GM18511 (cell line): ENCODE results near the gene TRABD2A.

Source experiments
- ATAC-seq: cut with Tn5 transposase; IDR thresholded peaks from one replicate; pipeline ENCODE4 v1.9.1; 2021; ENCODE audit warnings: mild to moderate bottlenecking, moderate library complexity; ENCODE audit not compliant: unreplicated experiment

Gene TRABD2A

DNA sequence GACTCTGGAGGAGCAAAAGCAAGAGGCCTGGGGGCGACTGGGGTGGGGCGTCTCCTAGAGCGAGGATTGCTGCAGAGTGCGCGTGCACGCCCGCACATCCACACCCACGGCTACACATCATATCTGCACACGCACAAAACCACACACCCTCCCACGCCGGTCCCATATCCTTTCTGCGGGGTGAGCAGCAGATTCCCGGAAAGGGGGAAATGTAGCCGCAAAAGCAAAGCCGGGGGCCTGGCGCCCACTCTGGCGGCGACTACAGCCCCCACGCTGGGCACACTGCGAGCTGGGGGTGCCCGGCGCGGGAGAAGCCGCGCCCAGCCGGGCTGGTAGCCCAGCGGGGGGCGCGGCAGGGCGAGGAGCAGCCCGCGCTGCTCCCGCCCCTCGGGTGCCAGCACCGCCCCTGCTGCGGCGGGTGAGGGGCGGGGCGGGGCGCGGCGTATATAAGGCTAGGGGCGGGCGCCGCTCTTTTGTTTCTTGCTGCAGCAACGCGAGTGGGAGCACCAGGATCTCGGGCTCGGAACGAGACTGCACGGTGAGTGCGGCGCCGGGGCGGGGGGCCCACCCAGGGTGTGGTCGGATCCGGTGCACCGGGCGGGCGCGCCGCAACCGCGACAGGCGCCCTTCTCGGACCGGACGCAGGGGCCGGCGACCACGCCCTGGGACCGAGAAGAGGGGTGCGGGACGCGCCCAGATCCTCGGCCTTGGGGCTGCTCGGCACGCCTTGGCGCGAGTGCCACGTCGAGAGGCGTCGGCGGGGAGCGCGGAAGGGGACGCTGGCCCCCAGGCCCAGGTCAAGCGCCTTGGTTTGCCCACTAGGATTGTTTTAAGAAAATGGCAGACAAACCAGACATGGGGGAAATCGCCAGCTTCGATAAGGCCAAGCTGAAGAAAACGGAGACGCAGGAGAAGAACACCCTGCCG is 24.6 kb upstream of the TRABD2A start, which contains the start of gene TMSB10:
TMSB10 (plus strand) TSS at position 476 of the 927 bp plus-strand sequence.
- ATAC-seq = peak; percentile 65

DNA sequence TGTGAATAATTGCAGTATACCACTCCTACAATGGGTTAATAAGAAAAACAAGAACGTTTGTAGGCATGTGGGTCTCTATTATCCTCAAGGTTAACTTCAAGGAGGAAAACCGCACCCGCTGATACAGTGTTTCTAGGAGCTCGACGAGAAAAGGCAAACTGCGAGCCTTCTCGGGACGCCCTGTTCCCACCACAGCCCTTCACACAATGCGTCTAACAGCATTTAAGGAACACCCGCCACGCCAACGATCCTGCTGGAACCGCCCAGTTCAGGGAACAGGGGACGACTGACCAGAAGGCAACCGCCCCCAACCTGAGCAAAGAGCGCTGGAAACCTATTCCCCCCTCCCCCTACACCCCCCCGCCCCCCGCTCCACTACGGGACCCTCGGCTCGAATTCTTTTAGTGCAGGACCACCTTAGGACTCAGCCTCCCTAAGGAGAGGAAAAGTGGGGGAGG is 23.9 kb upstream of the TRABD2A start:
- ATAC-seq = no peak

DNA sequence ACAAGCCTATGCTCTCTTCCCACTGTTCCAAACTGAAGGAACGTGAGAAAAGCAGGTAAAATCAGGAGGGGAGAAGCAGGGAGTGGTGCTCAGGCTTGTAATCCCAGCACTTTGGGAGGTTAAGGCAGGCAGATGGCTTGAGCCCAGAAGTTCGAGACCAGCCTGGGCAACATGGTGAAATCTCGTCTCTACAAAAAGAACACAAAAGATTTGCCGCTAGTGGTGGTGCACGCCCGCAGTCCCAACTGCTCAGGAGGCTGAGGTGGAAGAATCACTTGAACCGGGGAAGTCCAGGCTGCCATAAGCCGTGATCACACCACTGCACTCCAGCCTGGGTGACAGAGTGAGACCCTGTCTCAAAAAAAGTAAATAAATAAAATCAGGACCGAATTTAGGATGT is 23.3 kb upstream of the TRABD2A start:
- ATAC-seq = no peak

DNA sequence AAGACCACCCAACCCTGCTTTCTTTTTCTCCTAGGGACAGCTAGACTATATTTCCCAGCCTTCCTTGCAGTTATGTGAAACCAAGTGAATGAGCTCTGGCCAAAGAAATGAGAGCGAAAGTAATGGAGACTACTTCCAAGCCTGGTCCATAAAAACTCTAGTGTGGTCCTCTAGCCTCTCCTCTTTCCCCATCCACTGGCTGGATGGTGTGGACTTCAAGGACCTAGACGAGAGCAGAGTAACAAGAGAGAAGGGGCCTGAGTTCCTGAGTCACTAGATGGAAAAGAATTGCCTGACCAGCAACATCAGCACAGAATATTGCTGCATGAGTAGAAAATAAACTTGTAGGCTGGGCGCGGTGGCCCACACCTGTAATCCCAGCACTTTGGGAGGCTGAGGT is 21.6 kb upstream of the TRABD2A start:
- ATAC-seq = no peak

DNA sequence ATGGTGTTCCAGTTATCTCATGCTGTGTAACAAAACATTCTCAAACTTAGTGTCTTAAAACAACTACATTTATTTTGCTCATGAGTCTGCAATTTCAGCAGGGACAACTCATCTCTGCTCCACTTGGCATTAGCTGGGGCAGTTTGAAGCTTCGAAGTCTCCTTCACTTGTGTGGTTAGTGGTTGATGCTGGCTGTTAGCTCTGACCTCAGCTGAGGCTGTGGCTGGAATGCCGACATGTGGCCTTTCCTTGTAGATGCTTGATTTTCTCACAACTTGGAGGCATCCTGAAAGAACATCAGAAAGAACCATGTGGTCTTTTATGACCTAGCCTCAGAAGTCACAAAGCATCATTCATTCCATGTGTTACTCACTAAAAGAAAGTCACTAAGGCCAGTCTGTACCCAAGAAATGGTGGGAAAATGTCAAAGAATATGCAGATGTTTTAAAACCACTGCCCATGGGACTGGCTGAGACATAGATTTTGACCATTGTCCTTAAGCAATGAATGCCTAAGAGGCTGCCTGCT is 20.8 kb upstream of the TRABD2A start:
- ATAC-seq = no peak

DNA sequence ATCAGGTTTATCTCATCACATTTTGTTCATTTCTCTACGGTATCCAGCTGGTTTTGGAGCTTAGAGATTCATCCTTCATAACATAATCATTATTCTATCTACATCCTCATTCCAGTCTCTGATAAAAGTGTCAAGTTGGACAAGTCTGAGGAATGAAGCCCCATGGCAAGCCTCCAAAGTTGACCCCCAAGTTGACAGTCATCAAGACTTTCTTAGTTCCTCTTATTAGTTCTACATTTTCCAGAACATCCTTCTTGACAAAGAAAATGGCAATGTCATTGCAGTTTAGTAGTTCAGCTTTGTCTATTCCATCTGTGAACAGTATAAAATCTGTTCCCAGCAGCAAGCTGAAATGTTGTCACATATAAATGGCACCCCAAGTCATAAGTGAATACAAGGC is 20.1 kb upstream of the TRABD2A start:
- ATAC-seq = no peak

DNA sequence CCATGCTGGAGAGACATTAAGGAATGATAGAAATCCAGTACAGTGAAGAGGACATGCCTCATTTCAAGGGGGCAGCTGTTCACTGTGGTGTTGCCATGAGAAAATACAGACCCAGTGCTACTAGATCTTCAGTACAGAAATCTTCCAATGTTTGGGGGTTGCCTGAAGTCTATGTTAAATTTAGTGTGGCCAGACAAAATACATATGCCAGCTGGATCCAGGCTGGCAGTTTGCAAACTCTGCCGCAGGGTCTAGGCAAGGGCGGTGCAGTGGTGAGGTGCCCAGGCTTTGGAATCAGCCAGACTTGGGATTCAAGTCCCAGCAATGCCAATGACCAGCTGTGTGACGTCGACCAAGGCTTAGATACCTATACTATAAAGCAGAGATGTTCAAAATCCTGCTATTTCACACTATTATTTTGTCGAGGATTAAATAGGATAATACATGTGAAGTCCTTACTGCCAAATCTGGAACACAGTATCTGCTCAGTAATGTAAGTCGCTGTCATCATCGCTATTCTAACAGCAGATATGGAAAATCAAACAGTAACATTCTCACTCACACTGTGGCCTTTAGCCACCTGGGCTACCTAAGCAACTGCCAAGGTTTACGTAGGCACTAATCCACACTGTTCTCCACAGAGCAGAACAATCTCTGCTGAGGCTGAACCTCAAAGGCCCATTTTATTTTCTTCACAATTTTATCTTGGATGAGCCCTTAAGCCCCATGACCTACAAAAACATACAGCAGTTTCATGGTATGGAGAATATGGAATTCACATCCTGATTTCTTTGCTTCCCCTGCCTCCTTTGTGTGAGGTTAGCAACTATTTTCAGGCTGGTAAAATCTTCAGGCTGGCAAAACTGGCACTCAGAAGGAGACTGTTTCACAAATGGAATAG is 18.7 kb upstream of the TRABD2A start:
- no peak for ATAC-seq

DNA sequence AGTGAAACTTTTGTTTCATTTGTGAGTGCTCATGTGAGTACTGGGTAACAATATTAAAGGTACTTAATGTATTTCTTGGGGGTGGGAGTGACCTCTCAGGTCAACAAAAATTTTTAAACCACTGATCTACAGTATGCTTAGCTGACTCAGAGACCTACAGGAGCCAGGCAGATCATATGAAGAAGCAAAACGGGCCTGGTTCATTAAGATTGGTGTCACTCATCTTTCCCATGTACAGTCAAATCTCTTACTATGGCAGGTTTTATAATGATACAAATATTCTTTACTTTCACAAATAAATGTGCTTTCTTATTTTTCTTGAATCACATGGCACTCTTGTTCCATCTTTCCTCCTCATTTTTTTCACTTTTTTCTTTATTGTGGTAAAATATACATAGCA is 16.9 kb upstream of the TRABD2A start:
- ATAC-seq = peak; percentile 32

DNA sequence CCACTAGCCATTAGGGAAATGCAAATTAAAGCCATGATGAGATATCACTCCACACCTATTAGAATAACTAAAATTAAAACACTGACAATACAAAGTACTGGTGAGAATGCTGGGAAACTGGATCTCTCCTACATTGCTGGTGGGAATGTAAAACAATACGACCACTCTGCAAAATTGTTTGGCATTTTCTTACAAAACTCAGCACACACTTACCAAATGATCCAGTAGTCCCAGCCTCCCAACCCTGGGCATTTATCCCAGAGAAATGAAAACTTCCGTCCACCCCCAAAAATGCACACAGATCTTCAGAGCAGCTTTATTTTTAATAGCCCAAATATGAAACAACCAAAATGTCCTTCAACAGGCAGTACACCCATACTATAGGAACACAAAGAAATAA is 15.7 kb upstream of the TRABD2A start:
- ATAC-seq = no peak

DNA sequence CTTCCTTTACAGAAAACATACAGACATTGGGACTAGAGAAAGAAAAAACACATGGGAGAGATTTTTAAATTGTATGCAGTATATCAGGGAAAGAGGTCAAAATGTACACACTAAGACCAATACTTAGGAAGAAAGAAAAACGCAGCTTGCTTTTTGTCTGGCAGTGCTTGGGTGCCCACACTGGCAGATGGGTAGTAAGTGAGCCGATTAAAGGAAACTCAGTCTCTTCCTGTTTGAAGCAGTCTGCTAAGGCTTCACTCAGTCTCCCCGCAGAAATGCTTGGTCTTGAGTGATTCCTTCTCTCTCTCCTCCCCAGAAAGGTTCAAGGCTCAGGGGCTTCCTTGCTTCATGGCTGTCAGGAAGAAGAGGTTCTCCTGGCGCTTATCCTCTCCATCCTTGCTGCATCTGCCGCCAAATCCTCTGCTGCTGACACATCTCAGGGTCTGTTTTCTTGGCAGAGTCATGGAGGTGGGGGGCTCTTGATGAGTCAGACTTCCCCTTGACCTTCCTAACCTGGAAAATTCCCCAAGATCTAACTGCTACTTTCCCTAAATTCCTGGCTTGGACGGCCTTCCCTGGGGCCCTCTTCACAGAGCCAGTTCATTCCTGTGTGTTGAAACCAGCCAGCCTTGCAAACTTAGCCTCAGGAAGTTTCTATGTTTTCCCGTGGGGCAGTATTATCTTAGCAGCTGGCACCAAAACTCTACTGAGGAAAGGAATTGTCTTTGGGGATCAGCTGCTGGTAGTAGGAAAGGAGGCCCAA is 14.1 kb upstream of the TRABD2A start:
- peak; percentile 28 for ATAC-seq

DNA sequence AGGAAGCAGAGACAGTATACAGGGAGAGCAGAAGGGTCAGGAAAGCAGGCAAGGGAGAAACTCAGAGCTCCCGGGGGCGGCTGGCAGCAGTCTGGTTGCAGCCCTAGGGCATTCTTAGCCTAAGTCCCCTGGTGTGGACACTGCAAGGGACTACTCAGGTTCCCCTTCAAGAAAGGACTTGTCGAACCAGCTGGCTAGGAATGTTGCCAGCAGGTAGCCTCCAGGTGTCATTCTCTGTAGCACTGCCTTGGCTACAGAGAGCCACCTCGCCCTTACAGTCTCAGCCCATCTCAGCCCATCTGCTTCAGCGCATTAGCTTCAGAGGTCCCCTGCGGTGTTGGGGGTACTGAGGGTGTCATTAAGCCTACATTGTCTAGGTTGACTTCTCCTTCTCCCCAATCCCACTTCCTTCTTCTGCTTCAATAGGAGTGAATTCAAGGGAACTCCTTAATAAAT is 13.3 kb upstream of the TRABD2A start:
- no peak for ATAC-seq

DNA sequence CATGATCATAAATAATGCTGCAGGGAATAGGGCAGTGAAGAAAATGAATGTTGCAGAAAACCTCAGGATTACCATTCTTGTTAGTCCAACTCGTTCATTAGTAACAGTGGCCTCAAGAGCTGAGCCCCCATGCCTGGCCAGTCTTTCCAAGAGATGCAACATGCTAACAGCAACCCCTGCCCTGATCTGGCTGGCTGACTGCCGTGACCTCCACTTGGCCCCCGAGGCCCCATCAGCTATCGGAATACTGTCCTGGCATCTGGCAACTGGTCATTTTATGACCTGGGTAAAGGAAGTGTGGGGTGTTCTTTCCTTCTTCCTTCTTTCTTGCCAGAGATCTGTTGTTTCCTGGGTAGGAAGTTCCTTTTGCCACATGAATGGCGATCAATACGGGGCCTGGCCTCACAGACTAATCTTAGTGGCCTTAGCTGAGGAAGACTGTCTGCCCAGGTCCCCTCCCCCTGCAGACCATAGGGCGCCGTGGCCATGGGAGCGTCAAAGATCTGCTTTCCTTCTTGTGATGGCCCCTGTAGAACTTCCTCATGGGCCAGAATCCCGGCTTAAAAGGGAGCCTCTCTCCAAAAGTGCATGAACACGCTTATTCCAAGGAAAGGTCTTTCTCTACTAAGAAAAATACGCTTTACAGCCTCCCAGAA is 10.6 kb upstream of the TRABD2A start:
- no peak for ATAC-seq

DNA sequence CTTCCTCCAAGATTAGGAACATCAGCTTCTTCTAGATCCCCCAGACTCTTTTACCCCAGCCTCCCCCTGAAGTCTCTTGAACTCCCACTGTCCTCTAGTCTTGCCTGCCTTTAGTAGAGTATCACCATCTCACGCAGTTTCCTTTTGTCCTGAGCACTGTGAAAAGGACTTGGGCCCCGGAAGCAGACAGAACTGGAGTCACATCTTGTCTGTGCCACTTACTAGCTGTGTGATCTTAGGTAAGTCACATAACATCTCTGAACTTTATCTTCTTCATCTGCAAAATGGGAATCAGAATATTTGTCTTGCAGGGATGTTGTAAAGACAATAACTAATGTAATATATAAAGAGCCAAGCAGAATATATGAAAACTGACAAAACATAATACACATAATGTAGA is 8.4 kb upstream of the TRABD2A start:
- ATAC-seq = peak; percentile 9

DNA sequence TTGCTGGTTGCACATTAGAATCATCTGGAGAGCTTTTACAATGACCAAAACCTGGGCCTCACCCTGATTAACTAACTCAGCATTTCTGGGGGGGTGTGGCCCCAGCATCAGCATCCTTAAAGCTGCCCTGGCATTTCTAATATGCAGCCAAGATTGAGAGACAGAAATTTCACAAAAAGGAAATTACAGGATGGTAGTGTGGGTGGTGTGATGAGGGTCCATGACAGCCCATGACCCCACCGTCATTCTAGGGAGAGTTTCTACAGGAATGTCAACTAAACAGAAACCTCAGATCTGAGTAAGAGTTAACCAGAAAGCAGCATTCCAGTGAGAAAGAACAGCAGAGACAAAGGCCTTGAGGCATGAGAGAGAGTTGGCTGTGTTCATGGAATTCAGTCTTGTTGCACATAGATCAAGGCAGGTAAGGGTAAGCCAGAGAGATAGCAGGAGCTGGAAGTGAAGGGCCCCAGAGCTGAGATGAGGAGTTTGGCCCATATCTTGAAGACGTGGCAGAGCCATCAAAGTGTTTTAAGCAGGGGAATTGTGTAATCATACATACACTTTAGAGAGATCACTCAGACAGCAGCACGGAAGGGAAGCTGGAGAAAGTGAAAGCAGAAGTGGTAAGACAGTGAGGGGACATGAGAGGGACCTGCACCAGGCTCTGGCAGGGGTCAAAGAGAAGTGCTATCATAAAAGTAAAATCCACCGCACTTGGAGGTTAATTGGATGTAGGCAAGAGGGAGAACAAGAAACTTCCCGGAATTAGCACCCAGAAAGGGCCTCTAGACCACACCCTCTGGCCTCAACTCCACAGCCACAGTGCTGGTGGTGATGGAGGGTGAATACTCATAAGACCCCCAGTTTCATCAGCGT is 7.8 kb upstream of the TRABD2A start:
- ATAC-seq = peak; percentile 99

DNA sequence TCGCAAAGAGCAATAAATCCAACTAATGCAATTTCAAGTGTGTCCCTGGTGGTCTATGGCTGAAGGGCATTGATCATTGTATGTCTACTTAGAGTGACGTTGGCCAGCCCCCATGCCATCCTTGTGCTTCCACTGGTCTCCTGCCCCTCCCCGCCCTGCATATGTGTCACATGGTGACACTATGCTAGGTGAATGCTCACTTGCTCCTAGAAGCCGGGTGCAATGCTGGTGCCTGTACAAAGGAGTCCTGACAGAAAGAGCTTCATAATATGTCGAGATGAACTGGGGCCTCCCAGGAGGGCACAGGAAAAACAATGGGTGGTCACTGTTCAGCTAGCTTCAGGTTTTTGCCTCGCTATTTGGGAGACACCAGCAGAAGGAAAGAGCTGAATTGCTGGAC is 5.9 kb upstream of the TRABD2A start:
- ATAC-seq = no peak

DNA sequence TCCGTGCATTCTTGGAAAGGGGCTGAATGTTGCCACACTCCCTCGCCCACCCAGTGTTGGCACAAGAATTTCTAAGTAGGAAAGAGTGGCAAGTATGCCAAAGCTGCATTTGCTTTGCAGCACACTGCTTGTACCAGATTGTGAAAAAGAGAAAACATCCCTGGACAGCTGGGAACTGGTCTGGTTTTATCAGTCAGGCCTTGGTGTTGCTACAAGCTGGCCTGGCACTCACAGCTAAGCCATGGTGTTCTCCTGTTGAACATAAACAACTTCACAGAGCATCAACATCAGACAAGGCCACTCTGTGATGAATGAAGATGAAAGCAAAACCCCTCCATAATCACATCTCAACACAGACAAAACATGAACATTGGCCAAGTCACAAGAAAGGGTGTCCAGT is 4.2 kb upstream of the TRABD2A start:
- no peak for ATAC-seq

DNA sequence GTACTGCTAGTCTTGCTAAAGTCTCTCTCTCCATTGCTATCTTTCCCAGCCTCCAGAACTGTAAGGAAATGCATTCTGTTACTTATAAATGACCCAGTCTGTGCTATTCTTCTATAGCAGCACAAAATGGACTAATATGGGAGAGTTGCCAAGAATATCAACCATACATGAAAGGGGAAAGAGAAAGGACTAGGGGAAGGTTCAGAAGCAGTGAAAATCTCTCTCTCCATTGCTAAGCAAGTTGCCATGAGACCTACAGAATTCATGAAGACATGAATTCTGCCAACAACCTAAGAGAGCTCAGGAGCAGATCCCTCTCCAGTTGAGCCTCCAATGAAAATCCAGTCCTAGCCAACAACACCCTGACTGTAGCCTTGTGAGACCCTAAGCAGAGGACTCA is 3.6 kb upstream of the TRABD2A start:
- no peak for ATAC-seq

DNA sequence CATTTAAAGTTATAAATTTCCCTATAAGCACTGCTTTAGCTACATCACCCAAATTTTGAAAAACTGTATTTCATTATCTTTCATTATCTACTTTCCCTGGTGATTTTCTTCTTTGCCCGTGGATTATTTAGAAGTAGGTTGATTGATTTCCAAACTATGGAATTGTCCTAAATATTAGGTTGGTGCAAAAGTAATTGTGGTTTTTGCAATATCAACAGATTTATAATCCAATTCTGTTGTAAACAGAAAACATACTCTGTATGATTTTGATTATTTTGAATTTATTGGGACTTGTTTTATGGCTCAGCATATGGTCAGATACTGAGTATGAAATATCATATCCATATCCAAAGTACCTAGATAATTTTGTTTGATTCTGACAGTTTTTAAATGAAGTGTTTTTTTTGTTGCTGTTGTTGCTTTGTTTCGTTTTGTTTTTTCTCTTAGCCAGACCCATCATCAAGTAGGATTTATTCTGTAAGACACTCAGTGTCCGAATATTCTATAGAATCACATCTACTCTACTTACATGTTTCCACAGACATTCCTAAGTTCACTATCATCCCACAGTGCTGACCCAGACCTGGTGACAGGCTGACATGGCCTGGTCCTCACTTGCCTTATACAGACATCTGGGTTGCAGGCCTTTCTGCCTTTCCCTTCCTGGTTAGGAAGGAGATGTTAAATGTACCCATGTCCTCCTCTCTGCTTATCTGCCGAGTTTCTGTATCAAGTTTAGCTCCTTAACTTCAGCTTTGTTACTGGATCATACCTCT is 2.1 kb upstream of the TRABD2A start:
- ATAC-seq = no peak
